ENCODE data around the gene ARVCF. TPM values are rescaled to one million over a fixed set of nuclear protein-coding genes. Genes with fewer than 3 reads are reported as not detected.

The ARVCF gene
- total RNA-seq, 1 experiment from 2014 or later = 11.1 TPM

DNA sequence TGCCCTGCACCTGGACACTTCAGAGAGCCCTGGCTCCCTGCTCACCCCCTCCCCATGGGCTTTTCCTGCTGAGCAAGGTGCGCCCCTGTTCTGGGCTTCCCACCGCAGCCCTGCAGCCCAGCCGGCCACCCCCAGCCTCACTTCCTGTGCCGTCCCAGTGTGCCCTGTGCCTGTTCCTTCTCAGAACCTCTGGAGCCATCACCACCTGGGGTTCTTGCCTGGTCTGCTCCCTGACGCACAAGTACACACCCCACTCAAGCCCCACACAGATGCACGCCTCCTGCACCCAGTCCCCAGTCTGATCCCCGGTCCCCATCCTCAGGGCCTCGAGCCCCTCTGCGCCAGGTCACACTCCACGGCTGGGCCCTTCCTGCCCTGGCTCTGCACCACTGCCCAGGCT lies 39.5 kb upstream of the ARVCF start:
- DNase-seq (ENCODE audit: low spot score) = no peak
- intact Hi-C loops (cut with micrococcal nuclease; ENCODE audit: unreplicated experiment) = no loop called here
- TF ChIP-seq EZH2 (IDR thresholded peaks at IDR 0.05; ENCODE audit: borderline replicate concordance, low read depth, low read length, poor library complexity, severe bottlenecking) = no peak
- TF ChIP-seq CTCF (conservative IDR thresholded peaks at IDR 0.05; ENCODE audit: low read depth, low read length) = no peak
- ChIA-PET CTCF (no interaction called here), POLR2A (ENCODE audit: low non-redundant PET) (no interaction called here)
- Histone ChIP-seq H3K36me3 (ENCODE audit: insufficient read depth, low read length, poor library complexity, severe bottlenecking) (no peaks in the 10 kb centered on the region), H3K4me1 (ENCODE audit: insufficient read depth, low read length, poor library complexity, severe bottlenecking) (no peaks in the 10 kb centered on the region), H3K27ac (ENCODE audit: low read depth, low read length, poor library complexity, severe bottlenecking) (no peak overlapping the region), H3K9me3 (ENCODE audit: low read depth, low read length, poor library complexity, severe bottlenecking) (no peaks in the 10 kb centered on the region), H3K27me3 (replicated peaks; ENCODE audit: insufficient read depth, low read depth, low read length, poor library complexity) (no peaks in the 10 kb centered on the region), H3K4me3 (ENCODE audit: low read depth, low read length, poor library complexity, severe bottlenecking) (no peak overlapping the region)
- no TSS peak for BruUV-seq (replicated peaks)

DNA sequence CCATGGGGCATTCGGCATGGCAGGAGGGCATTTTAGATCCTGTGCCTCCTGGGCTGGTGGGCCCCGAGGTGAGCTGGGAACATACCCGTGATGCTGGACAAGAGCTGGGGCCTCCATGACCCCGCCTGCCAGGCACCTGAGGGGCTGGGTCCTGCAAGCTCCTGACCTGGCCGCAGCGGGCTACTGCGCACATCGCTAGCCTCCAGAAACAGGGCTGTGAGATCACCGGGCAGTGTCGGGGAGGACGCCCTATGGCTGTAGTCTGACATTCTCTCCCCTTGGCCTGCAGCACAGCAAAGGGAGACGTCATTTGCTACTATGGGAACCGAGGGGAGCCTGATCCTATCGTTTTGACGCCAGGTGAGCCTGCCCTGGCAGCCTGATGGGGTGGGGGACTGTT lies 39.0 kb upstream of the ARVCF start:
- POLR2A ChIA-PET (ENCODE audit: low non-redundant PET) = no interaction called here
- intact Hi-C loops (cut with micrococcal nuclease; ENCODE audit: unreplicated experiment) = no loop called here
- TF ChIP-seq EZH2 (IDR thresholded peaks at IDR 0.05; ENCODE audit: borderline replicate concordance, low read depth, low read length, poor library complexity, severe bottlenecking) = no peak
- TF ChIP-seq CTCF (conservative IDR thresholded peaks at IDR 0.05; ENCODE audit: low read depth, low read length) = no peak
- no TSS peak for BruUV-seq (replicated peaks)
- H3K27ac ChIP-seq (ENCODE audit: low read depth, low read length, poor library complexity, severe bottlenecking) = no peak overlapping the region
- no peaks in the 10 kb centered on the region for H3K36me3 ChIP-seq (ENCODE audit: insufficient read depth, low read length, poor library complexity, severe bottlenecking)
- CTCF ChIA-PET = no interaction called here
- H3K4me3 ChIP-seq (ENCODE audit: low read depth, low read length, poor library complexity, severe bottlenecking) = no peak overlapping the region
- H3K4me1 ChIP-seq (ENCODE audit: insufficient read depth, low read length, poor library complexity, severe bottlenecking) = no peaks in the 10 kb centered on the region
- H3K27me3 ChIP-seq (replicated peaks; ENCODE audit: insufficient read depth, low read depth, low read length, poor library complexity) = no peaks in the 10 kb centered on the region
- H3K9me3 ChIP-seq (ENCODE audit: low read depth, low read length, poor library complexity, severe bottlenecking) = no peaks in the 10 kb centered on the region
- DNase-seq (ENCODE audit: low spot score) = no peak

DNA sequence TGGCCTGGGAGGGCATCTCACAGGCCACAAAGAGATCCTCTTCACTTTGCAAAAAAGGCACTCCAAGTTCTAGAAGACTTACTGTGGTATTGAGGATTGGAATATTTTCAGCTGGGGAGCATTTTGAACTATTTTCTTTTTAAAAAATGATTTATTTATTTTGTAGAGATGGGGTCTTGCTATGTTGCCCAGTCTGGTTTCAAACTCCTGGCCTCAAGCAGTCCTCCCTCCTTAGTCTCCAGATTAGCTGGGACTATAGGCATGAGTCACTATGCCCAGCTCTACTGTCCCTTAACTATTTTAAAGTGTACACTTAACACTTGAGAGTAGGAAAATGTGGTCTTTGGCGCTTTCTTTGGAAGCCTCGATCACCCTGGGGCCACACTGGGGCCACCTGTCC lies 38.5 kb upstream of the ARVCF start:
- BruUV-seq (replicated peaks) = no TSS peak
- CTCF ChIA-PET = no interaction called here

More for the DNA sequence above, 38.5 kb upstream of the ARVCF start:
- no peak for DNase-seq (ENCODE audit: low spot score)
- Histone ChIP-seq H3K36me3 (ENCODE audit: insufficient read depth, low read length, poor library complexity, severe bottlenecking) (no peaks in the 10 kb centered on the region), H3K27ac (ENCODE audit: low read depth, low read length, poor library complexity, severe bottlenecking) (no peak overlapping the region), H3K27me3 (replicated peaks; ENCODE audit: insufficient read depth, low read depth, low read length, poor library complexity) (no peaks in the 10 kb centered on the region), H3K9me3 (ENCODE audit: low read depth, low read length, poor library complexity, severe bottlenecking) (no peaks in the 10 kb centered on the region), H3K4me3 (ENCODE audit: low read depth, low read length, poor library complexity, severe bottlenecking) (no peak overlapping the region), H3K4me1 (ENCODE audit: insufficient read depth, low read length, poor library complexity, severe bottlenecking) (no peaks in the 10 kb centered on the region)
- POLR2A ChIA-PET (ENCODE audit: low non-redundant PET) = no interaction called here
- no peak for TF ChIP-seq CTCF (conservative IDR thresholded peaks at IDR 0.05; ENCODE audit: low read depth, low read length)
- no peak for TF ChIP-seq EZH2 (IDR thresholded peaks at IDR 0.05; ENCODE audit: borderline replicate concordance, low read depth, low read length, poor library complexity, severe bottlenecking)
- intact Hi-C loops (cut with micrococcal nuclease; ENCODE audit: unreplicated experiment) = no loop called here
